H9 (cell line): ENCODE measurements around the gene MLYCD. TPM values are rescaled to one million over a fixed set of nuclear protein-coding genes. Genes with fewer than 3 reads are reported as not detected.
A peak's percentile ranks its signal among the peaks of the same experiment; 100 is the strongest.

ENCODE experiments used
- DNase-seq: peaks from one replicate; pipeline ENCODE4 v3.0.0-alpha.2; 2017
- H2AFZ ChIP-seq: one replicate; pipeline ENCODE4 v1.6.1; 2013; ENCODE audit warnings: mild to moderate bottlenecking, low read length, control low read depth, moderate library complexity
- H2AK5ac ChIP-seq: 2 replicates; pipeline ENCODE4 v1.6.1; 2013; ENCODE audit warnings: low read length, control low read depth, mixed read lengths; ENCODE audit not compliant: insufficient read length
- H2BK120ac ChIP-seq: one replicate; pipeline ENCODE4 v1.6.1; 2013; ENCODE audit warnings: low read depth, mild to moderate bottlenecking, low read length, control low read depth, inconsistent platforms; ENCODE audit not compliant: poor library complexity, severe bottlenecking
- H2BK12ac ChIP-seq: 2 replicates; pipeline ENCODE4 v1.6.1; 2013; ENCODE audit warnings: low read length, control low read depth, mixed read lengths, low read depth; ENCODE audit not compliant: insufficient read length
- H2BK15ac ChIP-seq: 2 replicates; pipeline ENCODE4 v1.6.1; 2013; ENCODE audit warnings: low read depth, low read length, control low read depth
- H2BK20ac ChIP-seq: one replicate; pipeline ENCODE4 v1.6.1; 2013; ENCODE audit warnings: low read depth, mild to moderate bottlenecking, low read length, control low read depth, inconsistent platforms; ENCODE audit not compliant: poor library complexity, severe bottlenecking
- H2BK5ac ChIP-seq: 2 replicates; pipeline ENCODE4 v1.6.1; 2013; ENCODE audit warnings: low read length, control low read depth, mixed read lengths; ENCODE audit not compliant: insufficient read length
- H3K14ac ChIP-seq: 2 replicates; pipeline ENCODE4 v1.6.1; 2013; ENCODE audit warnings: low read length, control low read depth; ENCODE audit not compliant: insufficient read depth
- H3K18ac ChIP-seq: 2 replicates; pipeline ENCODE4 v1.6.1; 2013; ENCODE audit warnings: low read depth, mild to moderate bottlenecking, mixed read lengths, low read length, control low read depth; ENCODE audit not compliant: insufficient read length
- H3K23ac ChIP-seq: 2 replicates; pipeline ENCODE4 v1.6.1; 2013; ENCODE audit warnings: low read length, control low read depth, mixed read lengths, low read depth; ENCODE audit not compliant: insufficient read length
- H3K23me2 ChIP-seq: 2 replicates; pipeline ENCODE4 v1.6.1; 2013; ENCODE audit warnings: low read depth, mild to moderate bottlenecking, mixed read lengths, low read length, control low read depth; ENCODE audit not compliant: insufficient read length, poor library complexity, severe bottlenecking
- H3K27ac ChIP-seq: 2 replicates; pipeline ENCODE4 v1.5.1; 2013; ENCODE audit warnings: low read length, control low read depth, mixed read lengths, low read depth; ENCODE audit not compliant: insufficient read length
- H3K27me3 ChIP-seq: 2 replicates; pipeline ENCODE4 v1.6.1; 2013; ENCODE audit warnings: low read length, control low read depth, inconsistent platforms; ENCODE audit not compliant: insufficient read depth
- H3K4ac ChIP-seq: 2 replicates; pipeline ENCODE4 v1.6.1; 2013; ENCODE audit warnings: low read depth, mild to moderate bottlenecking, control low read depth, inconsistent platforms, low read length, moderate library complexity
- H3K4me1 ChIP-seq: 2 replicates; pipeline ENCODE4 v1.6.1; 2013; ENCODE audit warnings: low read length, control low read depth, inconsistent platforms; ENCODE audit not compliant: insufficient read depth
- H3K4me2 ChIP-seq: 2 replicates; pipeline ENCODE4 v1.6.1; 2013; ENCODE audit warnings: low read length, control low read depth, mixed read lengths; ENCODE audit not compliant: insufficient read length, insufficient read depth
- H3K56ac ChIP-seq: 2 replicates; pipeline ENCODE4 v1.6.1; 2013; ENCODE audit warnings: low read depth, mild to moderate bottlenecking, mixed read lengths, low read length, control low read depth; ENCODE audit not compliant: insufficient read length
- H3K79me1 ChIP-seq: 2 replicates; pipeline ENCODE4 v1.6.1; 2013; ENCODE audit warnings: low read depth, mild to moderate bottlenecking, moderate library complexity, low read length, control low read depth, inconsistent platforms; ENCODE audit not compliant: insufficient read depth, poor library complexity, severe bottlenecking
- H3K79me2 ChIP-seq: 2 replicates; pipeline ENCODE4 v1.6.1; 2013; ENCODE audit warnings: low read length, control low read depth, inconsistent platforms; ENCODE audit not compliant: insufficient read depth
- H3K9ac ChIP-seq: 2 replicates; pipeline ENCODE4 v1.6.1; 2013; ENCODE audit warnings: low read length, control low read depth, mixed read lengths; ENCODE audit not compliant: insufficient read length; ENCODE audit errors: extremely low read depth
- H3K9me3 ChIP-seq: one replicate; pipeline ENCODE4 v1.6.1; 2013; ENCODE audit warnings: low read depth, low read length, inconsistent platforms; ENCODE audit not compliant: control insufficient read depth
- H3T11ph ChIP-seq: one replicate; pipeline ENCODE4 v1.6.1; 2013; ENCODE audit warnings: mild to moderate bottlenecking, low read length, control low read depth, inconsistent platforms
- H4K20me1 ChIP-seq: one replicate; pipeline ENCODE4 v1.6.1; 2013; ENCODE audit not compliant: control insufficient read depth, insufficient read length, insufficient read depth
- H4K5ac ChIP-seq: 2 replicates; pipeline ENCODE4 v1.6.1; 2013; ENCODE audit warnings: low read depth, mild to moderate bottlenecking, mixed read lengths, low read length, control low read depth; ENCODE audit not compliant: insufficient read length
- H4K8ac ChIP-seq: replicated peaks from 2 replicates; pipeline ENCODE4 v1.6.1; 2013; ENCODE audit warnings: low read length, control low read depth, mixed read lengths, low read depth; ENCODE audit not compliant: insufficient read length
- H4K91ac ChIP-seq: 2 replicates; pipeline ENCODE4 v1.6.1; 2013; ENCODE audit warnings: low read depth, mild to moderate bottlenecking, moderate library complexity, mixed read lengths, low read length, control low read depth; ENCODE audit not compliant: insufficient read length
- H3K27ac Mint-ChIP-seq, 3 experiments: 2 replicates in 2 of 3; 3 replicates in 1 of 3; pipeline ENCODE4 v1.8.0; 2020 to 2021; ENCODE audit warnings: mixed read lengths in 3 of 3, mild to moderate bottlenecking in 1 of 3, moderate library complexity in 1 of 3
- H3K27me3 Mint-ChIP-seq: 2 replicates; pipeline ENCODE4 v1.8.0; 2021; ENCODE audit warnings: low read depth, mild to moderate bottlenecking, moderate library complexity, mixed read lengths
- H3K36me3 Mint-ChIP-seq, 3 experiments: 2 replicates in 2 of 3; 3 replicates in 1 of 3; pipeline ENCODE4 v1.8.0; 2020 to 2021; ENCODE audit warnings: low read depth in 3 of 3, mixed read lengths in 3 of 3; ENCODE audit not compliant: insufficient read depth in 1 of 3
- H3K4me1 Mint-ChIP-seq, 2 experiments: 2 replicates each; pipeline ENCODE4 v1.8.0; 2020; ENCODE audit warnings: mixed read lengths in 2 of 2
- H3K4me3 Mint-ChIP-seq, 2 experiments: 2 replicates in 1 of 2; 3 replicates in 1 of 2; pipeline ENCODE4 v1.8.0; 2020 to 2021; ENCODE audit warnings: mild to moderate bottlenecking in 2 of 2, mixed read lengths in 2 of 2, moderate library complexity in 1 of 2
- H3K9me3 Mint-ChIP-seq, 2 experiments: 2 replicates in 1 of 2; 3 replicates in 1 of 2; pipeline ENCODE4 v1.8.0; 2020; ENCODE audit warnings: mild to moderate bottlenecking in 2 of 2, mixed read lengths in 2 of 2, moderate library complexity in 1 of 2
- WGBS: extraction: QIAGEN DNeasy Blood & Tissue Kit; methylation state at CpG from one replicate; pipeline ENCODE4 v1.1.7; 2013; ENCODE audit warnings: missing lambda C conversion rate, low lambda C conversion rate, mixed read lengths; ENCODE audit not compliant: insufficient read length; ENCODE audit errors: extremely low coverage; 5-methylcytosine and 5-hydroxymethylcytosine counted together
- total RNA-seq: library from RNA; stranded (reverse); gene quantifications from 2 replicates; pipeline ENCODE4 v1.2.1, GENCODE V29; 2021
- TF ChIP-seq, protein P1 (sequence below): fragments of 200-600 bp; sonication (generic); conservative IDR thresholded peaks from 3 replicates; pipeline ENCODE4 v1.8.0; 2021; ENCODE audit warnings: antibody characterized with exemption, mild to moderate bottlenecking

MLYCD gene
- total RNA-seq, 1 experiment from 2014 or later: 7.1 TPM

GRCh38 chr16:83958846-83959565 lies 60.1 kb downstream of the MLYCD start:
- H2BK12ac ChIP-seq: no peak overlapping the region
- no peak overlapping the region for H3T11ph ChIP-seq
- no peak overlapping the region for H3K14ac ChIP-seq
- no peaks in the 10 kb centered on the region for H3K9me3 ChIP-seq
- TF ChIP-seq, protein P1, sequence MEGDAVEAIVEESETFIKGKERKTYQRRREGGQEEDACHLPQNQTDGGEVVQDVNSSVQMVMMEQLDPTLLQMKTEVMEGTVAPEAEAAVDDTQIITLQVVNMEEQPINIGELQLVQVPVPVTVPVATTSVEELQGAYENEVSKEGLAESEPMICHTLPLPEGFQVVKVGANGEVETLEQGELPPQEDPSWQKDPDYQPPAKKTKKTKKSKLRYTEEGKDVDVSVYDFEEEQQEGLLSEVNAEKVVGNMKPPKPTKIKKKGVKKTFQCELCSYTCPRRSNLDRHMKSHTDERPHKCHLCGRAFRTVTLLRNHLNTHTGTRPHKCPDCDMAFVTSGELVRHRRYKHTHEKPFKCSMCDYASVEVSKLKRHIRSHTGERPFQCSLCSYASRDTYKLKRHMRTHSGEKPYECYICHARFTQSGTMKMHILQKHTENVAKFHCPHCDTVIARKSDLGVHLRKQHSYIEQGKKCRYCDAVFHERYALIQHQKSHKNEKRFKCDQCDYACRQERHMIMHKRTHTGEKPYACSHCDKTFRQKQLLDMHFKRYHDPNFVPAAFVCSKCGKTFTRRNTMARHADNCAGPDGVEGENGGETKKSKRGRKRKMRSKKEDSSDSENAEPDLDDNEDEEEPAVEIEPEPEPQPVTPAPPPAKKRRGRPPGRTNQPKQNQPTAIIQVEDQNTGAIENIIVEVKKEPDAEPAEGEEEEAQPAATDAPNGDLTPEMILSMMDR: no peak
- no peak overlapping the region for H2AFZ ChIP-seq
- Mint-ChIP-seq H3K4me1 (peaks cover 10 to 11% of the 10 kb centered on the region in 2 experiments), H3K9me3 (no peaks in the 10 kb centered on the region), H3K4me3 (peak overlapping the region in 1 of 2 experiments; percentile 38; a peak in 1 of 5 replicates), H3K27me3 (0 out of 2 replicates have a peak, but pooled peaks cover 2% of the 10 kb centered on the region), H3K27ac (peak overlapping the region in 1 of 3 experiments; percentile 28; a peak in 1 of 7 replicates), H3K36me3 (peaks cover 0 to 2% (median 0%) of the 10 kb centered on the region in 3 experiments; a peak in 1 of 7 replicates)
- H3K23me2 ChIP-seq: no peaks in the 10 kb centered on the region
- no peak overlapping the region for H2BK120ac ChIP-seq
- no peak overlapping the region for H2AK5ac ChIP-seq
- no CpG with 5 or more reads among the region's 21 CpGs for WGBS
- no peak overlapping the region for H3K4me2 ChIP-seq
- no peaks in the 10 kb centered on the region for H3K79me2 ChIP-seq
- H3K23ac ChIP-seq: no peak overlapping the region
- H3K18ac ChIP-seq: no peak overlapping the region
- DNase-seq: no peak
- no peak overlapping the region for H4K8ac ChIP-seq
- H3K9ac ChIP-seq: no peak overlapping the region
- no peak overlapping the region for H2BK5ac ChIP-seq
- no peaks in the 10 kb centered on the region for H3K27me3 ChIP-seq
- H3K27ac ChIP-seq: no peak overlapping the region
- H4K5ac ChIP-seq: no peak overlapping the region
- H3K79me1 ChIP-seq: no peaks in the 10 kb centered on the region
- no peak overlapping the region for H2BK15ac ChIP-seq
- no peaks in the 10 kb centered on the region for H4K20me1 ChIP-seq
- no peak overlapping the region for H4K91ac ChIP-seq
- no peaks in the 10 kb centered on the region for H3K4me1 ChIP-seq
- no peak overlapping the region for H2BK20ac ChIP-seq
- H3K4ac ChIP-seq: no peak overlapping the region
- no peak overlapping the region for H3K56ac ChIP-seq
